GM06990 (cell line): Measurements from ENCODE around the gene DARS1.

ENCODE experiments used
- DNase-seq: peaks from one replicate; pipeline ENCODE4 v3.0.0-alpha.2; 2011; ENCODE audit not compliant: insufficient read length; ENCODE audit errors: extremely low read depth
- H3K27me3 ChIP-seq: replicated peaks from 2 replicates; pipeline ENCODE4 v1.6.0; 2011; ENCODE audit warnings: low read length; ENCODE audit not compliant: control insufficient read depth, insufficient read depth
- H3K36me3 ChIP-seq: 2 replicates; pipeline ENCODE4 v1.5.1; 2011; ENCODE audit warnings: low read length; ENCODE audit not compliant: control insufficient read depth, insufficient read depth
- H3K4me3 ChIP-seq: replicated peaks from 2 replicates; pipeline ENCODE4 v1.5.1; 2011; ENCODE audit warnings: low read depth, mild to moderate bottlenecking, control low read depth, low read length
- TF ChIP-seq, protein P1 (sequence below): IDR thresholded peaks from 2 replicates; pipeline ENCODE4 v1.5.1; 2011; ENCODE audit warnings: low read length, control low read depth, mild to moderate bottlenecking, inconsistent platforms; ENCODE audit not compliant: insufficient read depth, poor library complexity, severe bottlenecking

The DARS1 gene

GRCh38 chr2:136024616-136025015 lies 39.2 kb upstream of the DARS1 start:
- Histone ChIP-seq H3K27me3 (no peaks in the 10 kb centered on the region), H3K4me3 (no peak overlapping the region), H3K36me3 (no peaks in the 10 kb centered on the region)
- TF ChIP-seq, protein P1, sequence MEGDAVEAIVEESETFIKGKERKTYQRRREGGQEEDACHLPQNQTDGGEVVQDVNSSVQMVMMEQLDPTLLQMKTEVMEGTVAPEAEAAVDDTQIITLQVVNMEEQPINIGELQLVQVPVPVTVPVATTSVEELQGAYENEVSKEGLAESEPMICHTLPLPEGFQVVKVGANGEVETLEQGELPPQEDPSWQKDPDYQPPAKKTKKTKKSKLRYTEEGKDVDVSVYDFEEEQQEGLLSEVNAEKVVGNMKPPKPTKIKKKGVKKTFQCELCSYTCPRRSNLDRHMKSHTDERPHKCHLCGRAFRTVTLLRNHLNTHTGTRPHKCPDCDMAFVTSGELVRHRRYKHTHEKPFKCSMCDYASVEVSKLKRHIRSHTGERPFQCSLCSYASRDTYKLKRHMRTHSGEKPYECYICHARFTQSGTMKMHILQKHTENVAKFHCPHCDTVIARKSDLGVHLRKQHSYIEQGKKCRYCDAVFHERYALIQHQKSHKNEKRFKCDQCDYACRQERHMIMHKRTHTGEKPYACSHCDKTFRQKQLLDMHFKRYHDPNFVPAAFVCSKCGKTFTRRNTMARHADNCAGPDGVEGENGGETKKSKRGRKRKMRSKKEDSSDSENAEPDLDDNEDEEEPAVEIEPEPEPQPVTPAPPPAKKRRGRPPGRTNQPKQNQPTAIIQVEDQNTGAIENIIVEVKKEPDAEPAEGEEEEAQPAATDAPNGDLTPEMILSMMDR = no peak
- DNase-seq = no peak

DNA sequence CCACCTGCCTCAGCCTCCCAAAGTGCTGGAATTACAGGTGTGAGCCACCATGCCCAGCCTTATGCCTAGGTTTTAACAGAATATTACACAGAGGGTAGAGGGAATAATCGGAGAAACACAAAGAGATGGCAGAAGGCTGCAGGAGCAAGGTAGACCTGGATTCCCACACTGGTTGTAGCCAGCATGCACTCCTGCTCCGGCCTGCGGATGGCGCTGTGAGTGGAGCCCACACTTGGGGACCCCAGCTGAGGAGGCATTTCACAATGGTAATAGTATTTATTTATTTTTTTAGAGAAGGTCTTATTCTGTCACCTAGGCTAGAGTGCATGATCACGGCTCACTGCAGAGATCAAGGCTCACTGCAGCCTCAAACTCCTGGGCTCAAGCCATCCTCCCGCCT lies 38.8 kb upstream of the DARS1 start:
- Histone ChIP-seq H3K36me3 (no peaks in the 10 kb centered on the region), H3K4me3 (no peak overlapping the region), H3K27me3 (no peaks in the 10 kb centered on the region)
- DNase-seq = no peak
- TF ChIP-seq, protein P1 = peak; percentile 6

DNA sequence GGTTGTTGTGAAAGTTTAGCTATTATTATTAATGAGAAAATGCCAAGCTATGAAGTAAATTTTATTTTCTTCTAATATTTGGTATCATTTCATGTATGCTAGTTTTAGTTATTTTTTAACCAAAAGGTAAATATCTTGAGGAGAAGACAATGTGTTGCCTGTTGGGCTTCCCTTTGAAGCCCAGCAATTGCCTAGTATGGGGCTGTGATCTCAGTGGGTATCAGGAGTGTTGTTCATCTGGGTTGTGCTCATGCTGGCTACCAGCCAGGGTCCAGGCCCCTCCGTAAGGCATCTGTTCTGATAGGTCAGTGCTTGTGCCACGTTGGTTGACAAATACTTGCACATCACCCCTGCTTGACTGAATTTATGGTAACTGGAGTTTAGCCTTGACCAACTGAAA lies 38.0 kb upstream of the DARS1 start:
- DNase-seq = no peak
- H3K27me3 ChIP-seq = no peaks in the 10 kb centered on the region
- H3K36me3 ChIP-seq = no peaks in the 10 kb centered on the region
- no peak overlapping the region for H3K4me3 ChIP-seq
- TF ChIP-seq, protein P1 = no peak

DNA sequence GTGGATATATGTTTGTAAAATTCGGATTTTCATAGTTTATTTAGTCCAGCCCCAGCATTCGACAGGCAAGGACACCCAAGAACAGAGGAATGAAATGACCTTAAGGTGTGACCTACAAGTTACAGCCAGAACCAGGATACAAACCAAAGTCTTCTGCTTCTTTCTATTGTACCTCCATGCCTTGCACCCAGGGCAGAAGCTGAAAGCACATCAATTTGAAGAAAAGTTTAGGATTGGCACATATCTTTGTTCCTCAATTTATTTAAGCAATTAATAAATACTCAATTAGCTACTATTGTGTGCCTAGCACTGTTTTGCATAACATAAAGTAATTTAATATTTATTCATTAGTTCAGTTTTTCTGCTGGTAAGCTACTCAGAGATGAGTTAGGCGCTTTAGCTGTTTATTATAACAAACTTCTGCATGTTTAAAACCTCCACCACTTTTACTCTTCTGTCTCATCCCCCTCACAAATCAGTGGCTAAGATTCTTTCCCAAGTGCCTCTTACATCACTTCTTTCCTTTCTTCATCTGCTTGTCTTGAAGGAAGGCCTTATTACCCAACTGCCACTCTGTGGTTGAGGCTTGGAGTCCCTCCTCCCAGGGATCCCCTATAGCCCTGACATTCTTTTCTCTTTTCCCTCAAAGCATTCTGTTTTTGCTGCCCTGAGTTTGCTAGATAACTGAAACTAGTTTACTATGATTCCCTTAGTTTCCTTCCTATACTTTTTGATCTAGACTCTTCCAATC lies 37.1 kb upstream of the DARS1 start:
- Histone ChIP-seq H3K4me3 (no peak overlapping the region), H3K27me3 (no peaks in the 10 kb centered on the region), H3K36me3 (no peaks in the 10 kb centered on the region)
- no peak for DNase-seq
- TF ChIP-seq, protein P1 = no peak

GRCh38 chr2:136021976-136022375 lies 36.5 kb upstream of the DARS1 start:
- H3K4me3 ChIP-seq = no peak overlapping the region
- TF ChIP-seq, protein P1 = no peak

More at GRCh38 chr2:136021976-136022375, 36.5 kb upstream of the DARS1 start:
- DNase-seq = no peak
- Histone ChIP-seq H3K27me3 (no peaks in the 10 kb centered on the region), H3K36me3 (no peaks in the 10 kb centered on the region)
